Endothelial cell of umbilical vein (primary cell): ENCODE data around the gene CMBL.

ENCODE experiments used
- EZH2 ChIP-seq: IDR thresholded peaks from 2 replicates; pipeline ENCODE4 v1.6.1; 2012; ENCODE audit warnings: borderline replicate concordance, low read depth, mild to moderate bottlenecking, moderate library complexity, low read length, inconsistent platforms; ENCODE audit not compliant: severe bottlenecking
- FOS ChIP-seq: IDR thresholded peaks from 2 replicates; pipeline ENCODE4 v1.6.1; 2011; ENCODE audit warnings: mild to moderate bottlenecking, low read length, moderate library complexity, borderline replicate concordance; ENCODE audit not compliant: insufficient read depth
- GATA2 ChIP-seq: IDR thresholded peaks from 2 replicates; pipeline ENCODE4 v1.7.0; 2011; ENCODE audit warnings: low read depth, mild to moderate bottlenecking, moderate library complexity, mixed read lengths, low read length; ENCODE audit not compliant: insufficient read length, insufficient read depth
- JUN ChIP-seq: IDR thresholded peaks from 2 replicates; pipeline ENCODE4 v1.6.1; 2011; ENCODE audit warnings: borderline replicate concordance, low read depth; ENCODE audit not compliant: insufficient read length, insufficient read depth
- MYC ChIP-seq: IDR thresholded peaks from one replicate; pipeline ENCODE4 v1.6.1; 2011; ENCODE audit warnings: mild to moderate bottlenecking, low read depth, low read length
- POLR2A ChIP-seq: IDR thresholded peaks from 2 replicates; pipeline ENCODE4 v1.6.1; 2012; ENCODE audit warnings: low read depth, mild to moderate bottlenecking, control low read depth, low read length
- POLR2AphosphoS5 ChIP-seq: IDR thresholded peaks from 2 replicates; pipeline ENCODE4 v1.6.1; 2012; ENCODE audit warnings: low read depth, mild to moderate bottlenecking, control low read depth, low read length, moderate library complexity; ENCODE audit not compliant: insufficient read depth
- TF ChIP-seq, protein P1 (sequence below), 2 donors: IDR thresholded peaks; 1 replicate in 1 of 2; 2 replicates in 1 of 2; pipeline ENCODE4 v1.5.1; 2011; ENCODE audit warnings: low read length in 2 of 2, mild to moderate bottlenecking in 2 of 2, moderate library complexity in 2 of 2, control low read depth in 1 of 2, inconsistent platforms in 1 of 2, low read depth in 1 of 2; ENCODE audit not compliant: insufficient read depth in 1 of 2; ENCODE audit errors: extremely low read depth in 1 of 2
- TF ChIP-seq, protein P2 (sequence below): IDR thresholded peaks from 2 replicates; pipeline ENCODE4 v1.6.1; 2011; ENCODE audit not compliant: insufficient read depth, insufficient read length

DNA sequence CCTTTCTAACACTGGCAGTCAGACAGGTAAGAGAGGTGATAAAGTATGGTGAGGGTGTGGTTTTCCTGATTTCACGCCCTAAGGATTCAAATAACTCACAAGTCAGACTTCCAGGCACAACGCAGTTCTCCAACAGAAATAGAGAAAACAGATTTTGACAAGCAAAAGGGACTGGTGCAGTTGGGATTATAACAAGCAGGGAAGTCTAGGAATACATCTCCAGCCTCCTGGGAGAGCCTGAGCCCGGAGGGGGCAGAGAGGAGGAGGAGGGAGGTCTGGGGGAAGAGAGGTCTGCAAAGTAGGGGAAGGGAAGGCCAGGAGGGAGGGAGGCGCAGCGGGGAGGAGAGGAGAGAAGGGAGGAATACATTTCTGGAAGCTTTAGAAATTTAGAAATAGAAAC is 1.6 kb downstream of the CMBL start:
- no peak for TF ChIP-seq POLR2AphosphoS5
- TF ChIP-seq, protein P1, sequence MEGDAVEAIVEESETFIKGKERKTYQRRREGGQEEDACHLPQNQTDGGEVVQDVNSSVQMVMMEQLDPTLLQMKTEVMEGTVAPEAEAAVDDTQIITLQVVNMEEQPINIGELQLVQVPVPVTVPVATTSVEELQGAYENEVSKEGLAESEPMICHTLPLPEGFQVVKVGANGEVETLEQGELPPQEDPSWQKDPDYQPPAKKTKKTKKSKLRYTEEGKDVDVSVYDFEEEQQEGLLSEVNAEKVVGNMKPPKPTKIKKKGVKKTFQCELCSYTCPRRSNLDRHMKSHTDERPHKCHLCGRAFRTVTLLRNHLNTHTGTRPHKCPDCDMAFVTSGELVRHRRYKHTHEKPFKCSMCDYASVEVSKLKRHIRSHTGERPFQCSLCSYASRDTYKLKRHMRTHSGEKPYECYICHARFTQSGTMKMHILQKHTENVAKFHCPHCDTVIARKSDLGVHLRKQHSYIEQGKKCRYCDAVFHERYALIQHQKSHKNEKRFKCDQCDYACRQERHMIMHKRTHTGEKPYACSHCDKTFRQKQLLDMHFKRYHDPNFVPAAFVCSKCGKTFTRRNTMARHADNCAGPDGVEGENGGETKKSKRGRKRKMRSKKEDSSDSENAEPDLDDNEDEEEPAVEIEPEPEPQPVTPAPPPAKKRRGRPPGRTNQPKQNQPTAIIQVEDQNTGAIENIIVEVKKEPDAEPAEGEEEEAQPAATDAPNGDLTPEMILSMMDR (IDR thresholded peaks at IDR 0.05; ENCODE audit: extremely low read depth in 1 of 2, insufficient read depth in 1 of 2, low read depth in 1 of 2, low read length in 2 of 2), result no peak
- TF ChIP-seq EZH2, result no peak
- no peak for TF ChIP-seq MYC
- TF ChIP-seq POLR2A, result no peak
- TF ChIP-seq, protein P2, sequence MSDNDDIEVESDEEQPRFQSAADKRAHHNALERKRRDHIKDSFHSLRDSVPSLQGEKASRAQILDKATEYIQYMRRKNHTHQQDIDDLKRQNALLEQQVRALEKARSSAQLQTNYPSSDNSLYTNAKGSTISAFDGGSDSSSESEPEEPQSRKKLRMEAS, result no peak
- TF ChIP-seq JUN, result no peak
- TF ChIP-seq GATA2, result no peak
- TF ChIP-seq FOS, result no peak
